Measurements from ENCODE around the gene CYP1B1.
"Not testable (repeated sequence)": the region's sequence is repeated elsewhere in the genome, so short reads cannot be mapped to it uniquely, and the experiment has no call there.

Gene CYP1B1

GRCh38 chr2:38111350-38111749, 35.4 kb upstream of the CYP1B1 start:
- H3K79me2 ChIP-seq (ENCODE audit: control insufficient read depth, insufficient read depth, low read length); H3K4ac ChIP-seq (ENCODE audit: low read depth, low read length): not testable (repeated sequence)

GRCh38 chr2:38109732-38110181, 33.8 kb upstream of the CYP1B1 start:
- H3K4me2 ChIP-seq (ENCODE audit: low read length): no peak overlapping the region
- H3K4me1 ChIP-seq (ENCODE audit: control insufficient read depth, low read depth, low read length): peaks cover 8% of the 10 kb centered on the region
- H3K18ac ChIP-seq (ENCODE audit: low read length): peak overlapping the region; percentile 90
- no peak overlapping the region for H4K5ac ChIP-seq (ENCODE audit: low read length)
- H2BK15ac ChIP-seq (replicated peaks; ENCODE audit: low read depth): no peak overlapping the region
- no CpG with 5 or more reads among the region's 4 CpGs for WGBS (ENCODE audit: extremely low coverage, insufficient coverage, low lambda C conversion rate)
- H4K8ac ChIP-seq (ENCODE audit: low read depth, low read length): no peak overlapping the region
- H3K27me3 ChIP-seq (ENCODE audit: insufficient read depth, low read length, poor library complexity): no peaks in the 10 kb centered on the region
- no peak overlapping the region for H3K23ac ChIP-seq (ENCODE audit: low read length)
- H2BK5ac ChIP-seq (ENCODE audit: low read length): no peak overlapping the region
- no peak overlapping the region for H3K4me3 ChIP-seq (ENCODE audit: low read length)
- no peak overlapping the region for H3K56ac ChIP-seq (ENCODE audit: low read length)
- no peak overlapping the region for H3K4ac ChIP-seq (ENCODE audit: low read depth, low read length)
- H2BK120ac ChIP-seq (ENCODE audit: low read depth, low read length): peak overlapping the region; percentile 37
- no peaks in the 10 kb centered on the region for H3K79me2 ChIP-seq (ENCODE audit: control insufficient read depth, insufficient read depth, low read length)
- H3K79me1 ChIP-seq (ENCODE audit: low read length): no peaks in the 10 kb centered on the region
- no peaks in the 10 kb centered on the region for H3K36me3 ChIP-seq (ENCODE audit: control insufficient read depth, insufficient read depth, low read length)
- no peak overlapping the region for H3K9ac ChIP-seq (ENCODE audit: low read length)
- H3K27ac ChIP-seq (ENCODE audit: low read depth, low read length): no peak overlapping the region
- H2AK5ac ChIP-seq (ENCODE audit: low read length): no peak overlapping the region
- no peak for DNase-seq

More at GRCh38 chr2:38111350-38111749, 35.4 kb upstream of the CYP1B1 start:
- H3K4me3 ChIP-seq (ENCODE audit: low read length); H2BK15ac ChIP-seq (replicated peaks; ENCODE audit: low read depth); H2BK5ac ChIP-seq (ENCODE audit: low read length); H3K27ac ChIP-seq (ENCODE audit: low read depth, low read length); H3K18ac ChIP-seq (ENCODE audit: low read length); H3K79me1 ChIP-seq (ENCODE audit: low read length); DNase-seq; H2BK120ac ChIP-seq (ENCODE audit: low read depth, low read length); H3K4me2 ChIP-seq (ENCODE audit: low read length); H2AK5ac ChIP-seq (ENCODE audit: low read length); H4K8ac ChIP-seq (ENCODE audit: low read depth, low read length); H3K9ac ChIP-seq (ENCODE audit: low read length); H3K36me3 ChIP-seq (ENCODE audit: control insufficient read depth, insufficient read depth, low read length); H4K5ac ChIP-seq (ENCODE audit: low read length); H3K4me1 ChIP-seq (ENCODE audit: control insufficient read depth, low read depth, low read length); H3K56ac ChIP-seq (ENCODE audit: low read length); H3K27me3 ChIP-seq (ENCODE audit: insufficient read depth, low read length, poor library complexity); H3K23ac ChIP-seq (ENCODE audit: low read length): not testable (repeated sequence)
- WGBS (ENCODE audit: extremely low coverage, insufficient coverage, low lambda C conversion rate): no CpG with 5 or more reads among the region's 4 CpGs

- no peak for DNase-seq
- H2BK15ac ChIP-seq (replicated peaks; ENCODE audit: low read depth): no peak overlapping the region
- H3K79me1 ChIP-seq (ENCODE audit: low read length): no peaks in the 10 kb centered on the region
- no peak overlapping the region for H3K27ac ChIP-seq (ENCODE audit: low read depth, low read length)
- no peak overlapping the region for H3K4me3 ChIP-seq (ENCODE audit: low read length)
- H3K79me2 ChIP-seq (ENCODE audit: control insufficient read depth, insufficient read depth, low read length): no peaks in the 10 kb centered on the region
- H2BK5ac ChIP-seq (ENCODE audit: low read length): no peak overlapping the region
- peak overlapping the region; percentile 90 for H3K18ac ChIP-seq (ENCODE audit: low read length)
- WGBS (ENCODE audit: extremely low coverage, insufficient coverage, low lambda C conversion rate): no CpG with 5 or more reads among the region's 11 CpGs
- H3K4ac ChIP-seq (ENCODE audit: low read depth, low read length): no peak overlapping the region
- H3K9ac ChIP-seq (ENCODE audit: low read length): no peak overlapping the region
- peaks cover 8% of the 10 kb centered on the region for H3K4me1 ChIP-seq (ENCODE audit: control insufficient read depth, low read depth, low read length)
- no peak overlapping the region for H4K8ac ChIP-seq (ENCODE audit: low read depth, low read length)
- H2AK5ac ChIP-seq (ENCODE audit: low read length): no peak overlapping the region
- peak overlapping the region; percentile 37 for H2BK120ac ChIP-seq (ENCODE audit: low read depth, low read length)
- H3K4me2 ChIP-seq (ENCODE audit: low read length): no peak overlapping the region
- H3K56ac ChIP-seq (ENCODE audit: low read length): peak overlapping the region; percentile 22
- no peak overlapping the region for H3K23ac ChIP-seq (ENCODE audit: low read length)
- H3K36me3 ChIP-seq (ENCODE audit: control insufficient read depth, insufficient read depth, low read length): no peaks in the 10 kb centered on the region
- H4K5ac ChIP-seq (ENCODE audit: low read length): no peak overlapping the region
- no peaks in the 10 kb centered on the region for H3K27me3 ChIP-seq (ENCODE audit: insufficient read depth, low read length, poor library complexity)
Observed at GRCh38 chr2:38108907-38109731, 33.2 kb upstream of the CYP1B1 start.

- Histone ChIP-seq H3K79me2 (ENCODE audit: control insufficient read depth, insufficient read depth, low read length) (no peaks in the 10 kb centered on the region), H3K18ac (ENCODE audit: low read length) (peak overlapping the region; percentile 54), H2BK120ac (ENCODE audit: low read depth, low read length) (peak overlapping the region; percentile 1), H3K27me3 (ENCODE audit: insufficient read depth, low read length, poor library complexity) (no peaks in the 10 kb centered on the region), H2AK5ac (ENCODE audit: low read length) (no peak overlapping the region), H3K4ac (ENCODE audit: low read depth, low read length) (peak overlapping the region; percentile 85), H4K5ac (ENCODE audit: low read length) (no peak overlapping the region), H3K4me1 (ENCODE audit: control insufficient read depth, low read depth, low read length) (peaks cover 8% of the 10 kb centered on the region), H3K4me3 (ENCODE audit: low read length) (no peak overlapping the region), H3K27ac (ENCODE audit: low read depth, low read length) (peak overlapping the region; percentile 58), H3K4me2 (ENCODE audit: low read length) (no peak overlapping the region), H3K9ac (ENCODE audit: low read length) (peak overlapping the region; percentile 36), H2BK15ac (replicated peaks; ENCODE audit: low read depth) (peak overlapping the region; percentile 61), H3K56ac (ENCODE audit: low read length) (peak overlapping the region; percentile 68), H2BK5ac (ENCODE audit: low read length) (peak overlapping the region; percentile 66), H4K8ac (ENCODE audit: low read depth, low read length) (no peak overlapping the region), H3K23ac (ENCODE audit: low read length) (no peak overlapping the region), H3K36me3 (ENCODE audit: control insufficient read depth, insufficient read depth, low read length) (no peaks in the 10 kb centered on the region), H3K79me1 (ENCODE audit: low read length) (no peaks in the 10 kb centered on the region)
- WGBS (ENCODE audit: extremely low coverage, insufficient coverage, low lambda C conversion rate): no CpG with 5 or more reads among the region's 17 CpGs
- DNase-seq: peak; percentile 93
Observed at GRCh38 chr2:38107738-38108410, 31.9 kb upstream of the CYP1B1 start.

- WGBS (ENCODE audit: extremely low coverage, insufficient coverage, low lambda C conversion rate): no CpG with 5 or more reads among the region's 7 CpGs
- Histone ChIP-seq H2BK5ac (ENCODE audit: low read length) (peak overlapping the region; percentile 36), H3K23ac (ENCODE audit: low read length) (no peak overlapping the region), H3K4me1 (ENCODE audit: control insufficient read depth, low read depth, low read length) (peaks cover 8% of the 10 kb centered on the region), H2BK15ac (replicated peaks; ENCODE audit: low read depth) (no peak overlapping the region), H3K56ac (ENCODE audit: low read length) (peak overlapping the region; percentile 62), H3K4ac (ENCODE audit: low read depth, low read length) (peak overlapping the region; percentile 76), H4K5ac (ENCODE audit: low read length) (peak overlapping the region; percentile 17), H2AK5ac (ENCODE audit: low read length) (no peak overlapping the region), H3K4me3 (ENCODE audit: low read length) (no peak overlapping the region), H4K8ac (ENCODE audit: low read depth, low read length) (no peak overlapping the region), H3K79me2 (ENCODE audit: control insufficient read depth, insufficient read depth, low read length) (no peaks in the 10 kb centered on the region), H3K79me1 (ENCODE audit: low read length) (no peaks in the 10 kb centered on the region), H3K27ac (ENCODE audit: low read depth, low read length) (peak overlapping the region; percentile 52), H2BK120ac (ENCODE audit: low read depth, low read length) (peak overlapping the region; percentile 65), H3K4me2 (ENCODE audit: low read length) (no peak overlapping the region), H3K36me3 (ENCODE audit: control insufficient read depth, insufficient read depth, low read length) (no peaks in the 10 kb centered on the region), H3K9ac (ENCODE audit: low read length) (peak overlapping the region; percentile 53), H3K18ac (ENCODE audit: low read length) (peak overlapping the region; percentile 94), H3K27me3 (ENCODE audit: insufficient read depth, low read length, poor library complexity) (no peaks in the 10 kb centered on the region)
- DNase-seq: peak; percentile 87
Observed at GRCh38 chr2:38106405-38107094, 30.6 kb upstream of the CYP1B1 start.

Data from mesendoderm (in vitro differentiated cells).